ENCODE results near the gene KCNJ14. TPM values are rescaled to one million over a fixed set of nuclear protein-coding genes. Genes with fewer than 3 reads are reported as not detected.

KCNJ14 gene
- total RNA-seq, 1 experiment from 2014 or later, result 3.6 TPM

DNA sequence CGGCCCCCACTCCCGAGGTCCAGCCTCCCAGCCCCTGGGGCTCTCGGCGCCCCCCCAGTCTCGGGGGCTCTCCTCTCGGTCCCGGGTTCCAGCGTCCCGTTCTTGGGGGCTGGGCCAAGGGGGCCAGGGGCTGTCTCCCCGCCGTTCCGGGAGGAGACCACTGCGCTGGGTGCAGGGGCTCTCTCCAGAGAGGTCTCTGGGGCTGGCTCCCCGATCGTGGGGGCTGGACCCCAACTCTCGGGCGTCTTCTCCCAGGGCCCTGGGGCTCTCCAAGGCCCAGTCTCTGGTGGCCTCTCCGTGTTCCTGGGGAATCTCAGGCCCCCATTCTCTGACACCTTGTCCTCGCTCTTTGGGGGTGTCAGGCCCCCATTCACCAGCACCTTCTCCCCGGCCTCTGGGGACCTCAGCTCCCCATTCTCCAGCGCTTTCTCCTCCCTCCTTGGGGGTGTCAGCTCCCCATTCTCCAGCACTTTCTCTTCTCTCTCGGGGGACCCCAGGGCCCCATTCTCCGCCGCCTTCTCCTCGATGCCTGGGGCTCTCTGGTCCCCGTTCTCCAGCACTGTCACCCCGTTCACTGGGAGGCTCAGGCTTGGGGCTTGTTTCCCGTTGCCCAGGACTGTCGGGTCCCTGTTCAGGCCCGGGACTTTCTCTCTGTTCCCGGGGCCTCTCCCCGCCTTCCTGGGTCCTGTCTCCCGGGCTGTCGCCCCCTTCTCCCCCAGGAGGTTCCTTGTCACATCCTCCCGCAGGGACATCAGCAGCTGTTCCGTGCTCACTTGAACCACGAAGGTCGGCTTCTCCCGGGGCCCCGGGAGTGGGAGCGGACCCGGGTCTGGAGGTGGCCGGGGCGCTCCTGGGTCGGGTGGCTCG, 42.6 kb downstream of the KCNJ14 start:
- no peak for DNase-seq
- Mint-ChIP-seq H3K4me3 (ENCODE audit: unreplicated experiment) (no peak overlapping the region), H3K36me3 (ENCODE audit: insufficient read depth, unreplicated experiment) (peaks cover 46% of the 10 kb centered on the region), H3K27me3 (ENCODE audit: insufficient read depth, unreplicated experiment) (no peaks in the 10 kb centered on the region), H3K9me3 (ENCODE audit: unreplicated experiment) (no peaks in the 10 kb centered on the region), H3K4me1 (ENCODE audit: low read depth, unreplicated experiment) (peaks cover 28% of the 10 kb centered on the region), H3K27ac (ENCODE audit: unreplicated experiment) (no peak overlapping the region)
- intact Hi-C loops (cut with micrococcal nuclease; ENCODE audit: unreplicated experiment), result no loop called here
- no peaks in the 10 kb centered on the region; the same call in 1 of the 2 replicates for H3K36me3 ChIP-seq (ENCODE audit: control insufficient read depth, insufficient read depth, low read length)
- no peak for TF ChIP-seq CTCF (IDR thresholded peaks at IDR 0.05; ENCODE audit: insufficient read depth in 1 of 2, low read depth in 1 of 2, low read length in 1 of 2, severe bottlenecking in 1 of 2, unreplicated experiment in 1 of 2)
- ChIA-PET POLR2A (no interaction called here), CTCF (no interaction called here)
- H3K4me1 ChIP-seq, result peaks cover 27% of the 10 kb centered on the region
- H3K9me3 ChIP-seq, result no peaks in the 10 kb centered on the region
- no peak overlapping the region for H3K4me3 ChIP-seq (ENCODE audit: low read depth, low read length)
- no peaks in the 10 kb centered on the region for H3K27me3 ChIP-seq (replicated peaks; ENCODE audit: control insufficient read depth, insufficient read depth, low read length)
- BruUV-seq (replicated peaks), result no TSS peak

DNA sequence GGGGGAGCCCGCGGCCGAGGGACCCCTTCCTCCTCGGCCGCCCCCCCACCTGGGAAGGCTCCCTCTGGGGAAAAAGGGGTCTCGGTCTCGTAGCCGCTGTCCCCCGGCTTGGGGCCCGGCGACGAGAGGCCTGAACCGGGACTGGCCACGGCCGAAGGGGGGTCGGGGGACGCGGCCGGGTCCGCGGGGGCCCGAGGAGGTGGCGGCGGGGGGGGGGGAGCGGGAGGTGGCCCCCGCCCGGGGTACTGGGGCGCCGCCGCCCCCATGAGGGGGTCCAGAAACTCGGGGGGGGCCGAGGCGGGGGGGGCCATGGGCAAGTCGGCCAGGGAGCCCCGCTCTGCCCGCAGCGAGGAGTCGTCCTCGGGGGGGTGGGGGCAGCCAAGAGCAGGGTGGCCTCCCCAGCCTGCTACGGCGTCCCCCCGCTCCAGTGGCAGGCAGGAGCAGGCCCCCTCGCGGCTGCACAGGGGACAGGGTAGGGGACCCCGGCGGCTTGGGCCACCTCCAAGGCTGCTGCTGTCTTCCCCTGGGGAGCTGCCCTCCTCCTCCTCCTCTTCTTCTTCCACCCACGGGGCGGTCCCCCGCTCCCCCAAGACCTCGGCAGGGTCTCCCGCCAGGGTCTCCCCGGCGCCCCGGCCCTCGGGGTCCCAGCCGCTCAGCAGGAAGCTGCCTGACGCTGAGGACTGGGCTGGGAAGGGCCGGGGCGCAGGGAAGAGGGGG, 43.4 kb downstream of the KCNJ14 start:
- Mint-ChIP-seq H3K4me3 (ENCODE audit: unreplicated experiment) (no peak overlapping the region), H3K4me1 (ENCODE audit: low read depth, unreplicated experiment) (peaks cover 36% of the 10 kb centered on the region), H3K36me3 (ENCODE audit: insufficient read depth, unreplicated experiment) (peaks cover 40% of the 10 kb centered on the region), H3K9me3 (ENCODE audit: unreplicated experiment) (no peaks in the 10 kb centered on the region), H3K27me3 (ENCODE audit: insufficient read depth, unreplicated experiment) (no peaks in the 10 kb centered on the region), H3K27ac (ENCODE audit: unreplicated experiment) (no peak overlapping the region)
- intact Hi-C loops (cut with micrococcal nuclease; ENCODE audit: unreplicated experiment), result no loop called here
- Histone ChIP-seq H3K36me3 (ENCODE audit: control insufficient read depth, insufficient read depth, low read length) (no peaks in the 10 kb centered on the region; the same call in 1 of the 2 replicates), H3K9me3 (no peaks in the 10 kb centered on the region), H3K27me3 (replicated peaks; ENCODE audit: control insufficient read depth, insufficient read depth, low read length) (no peaks in the 10 kb centered on the region), H3K4me3 (ENCODE audit: low read depth, low read length) (no peak overlapping the region), H3K4me1 (peaks cover 27% of the 10 kb centered on the region)
- no peak for DNase-seq
- no peak for TF ChIP-seq CTCF (IDR thresholded peaks at IDR 0.05; ENCODE audit: insufficient read depth in 1 of 2, low read depth in 1 of 2, low read length in 1 of 2, severe bottlenecking in 1 of 2, unreplicated experiment in 1 of 2)
- BruUV-seq (replicated peaks), result no TSS peak
- ChIA-PET CTCF (no interaction called here), POLR2A (no interaction called here)

GRCh38 chr19:48499316-48500090, 44.1 kb downstream of the KCNJ14 start:
- CTCF ChIA-PET, result interaction anchor here (0.6 to 2.1 kb wide), 2 partner anchors 10 to 85 kb away, joined by 3 to 5 read pairs; no protein-coding TSS in a partner anchor
- POLR2A ChIA-PET, result no interaction called here
- Mint-ChIP-seq H3K27ac (ENCODE audit: unreplicated experiment) (peak overlapping the region; percentile 87), H3K27me3 (ENCODE audit: insufficient read depth, unreplicated experiment) (no peaks in the 10 kb centered on the region), H3K9me3 (ENCODE audit: unreplicated experiment) (no peaks in the 10 kb centered on the region), H3K4me1 (ENCODE audit: low read depth, unreplicated experiment) (peaks cover 35% of the 10 kb centered on the region), H3K36me3 (ENCODE audit: insufficient read depth, unreplicated experiment) (peaks cover 34% of the 10 kb centered on the region), H3K4me3 (ENCODE audit: unreplicated experiment) (peak overlapping the region; percentile 80)
- H3K9me3 ChIP-seq, result no peaks in the 10 kb centered on the region
- no peak for DNase-seq
- no peaks in the 10 kb centered on the region for H3K27me3 ChIP-seq (replicated peaks; ENCODE audit: control insufficient read depth, insufficient read depth, low read length)
- TF ChIP-seq CTCF (IDR thresholded peaks at IDR 0.05; ENCODE audit: insufficient read depth in 1 of 2, low read depth in 1 of 2, low read length in 1 of 2, severe bottlenecking in 1 of 2, unreplicated experiment in 1 of 2), result no peak
- H3K4me3 ChIP-seq (ENCODE audit: low read depth, low read length), result no peak overlapping the region
- BruUV-seq (replicated peaks), result no TSS peak
- intact Hi-C loops (cut with micrococcal nuclease; ENCODE audit: unreplicated experiment), result loop anchor here (5.0 kb wide), 1 partner anchor 167 kb away; no protein-coding TSS in a partner anchor
- H3K4me1 ChIP-seq, result peaks cover 24% of the 10 kb centered on the region
- H3K36me3 ChIP-seq (ENCODE audit: control insufficient read depth, insufficient read depth, low read length), result no peaks in the 10 kb centered on the region; the same call in 1 of the 2 replicates
